Stimulated activated naive CD4-positive, alpha-beta T cell treated with Interleukin-2 at 50 U/mL for 16 hours (primary cell): ENCODE data around the gene COL25A1.

Source experiments
- DNase-seq: peaks from one replicate; lab custom pipeline; 2025; lab: John Stamatoyannopoulos, UW

The COL25A1 gene

DNA sequence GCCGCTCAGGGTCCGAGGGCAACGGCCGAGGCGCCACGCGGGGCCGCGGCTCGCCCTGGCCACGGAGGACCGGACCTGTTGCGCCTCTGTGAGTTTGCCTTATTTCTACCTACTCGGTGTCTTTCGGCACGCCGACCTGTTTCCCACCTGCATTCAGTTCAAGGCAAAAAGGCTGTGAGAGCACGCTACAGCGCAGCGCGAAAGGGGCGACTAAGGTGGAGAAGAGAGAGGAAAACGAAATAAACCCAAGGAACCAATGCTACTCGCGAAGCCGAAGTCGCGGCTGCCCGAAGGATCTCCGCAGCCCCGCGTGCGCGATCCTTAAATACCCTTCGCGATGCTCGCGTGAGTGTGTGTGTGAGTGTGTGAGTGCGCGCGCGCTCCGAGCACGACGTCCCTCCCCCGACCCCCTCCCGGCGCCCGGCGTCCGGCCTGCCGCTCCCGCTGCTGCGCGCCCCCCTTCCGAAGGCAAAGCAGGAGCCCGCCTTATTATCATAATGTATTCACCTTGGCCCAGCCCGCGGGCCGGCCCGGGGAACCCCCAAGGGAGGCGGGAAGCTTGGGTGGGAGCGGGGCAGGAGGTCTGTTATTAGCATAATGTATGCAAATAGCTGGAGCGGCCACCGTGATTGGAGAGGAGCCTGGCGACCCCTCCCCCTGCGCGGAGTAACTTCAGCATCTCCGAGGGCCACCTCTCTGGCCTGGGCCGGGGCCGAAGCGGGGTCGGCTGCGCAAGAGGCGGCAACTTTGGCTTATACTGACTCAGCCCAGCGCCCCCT, at the start of gene COL25A1:
TSS of gene COL25A1 (minus strand) at position 298 of the 779 bp plus-strand sequence.
- peak; percentile 18 for DNase-seq

GRCh38 chr4:109350121-109350520, 47.7 kb upstream of the COL25A1 start:
- no peak for DNase-seq

DNA sequence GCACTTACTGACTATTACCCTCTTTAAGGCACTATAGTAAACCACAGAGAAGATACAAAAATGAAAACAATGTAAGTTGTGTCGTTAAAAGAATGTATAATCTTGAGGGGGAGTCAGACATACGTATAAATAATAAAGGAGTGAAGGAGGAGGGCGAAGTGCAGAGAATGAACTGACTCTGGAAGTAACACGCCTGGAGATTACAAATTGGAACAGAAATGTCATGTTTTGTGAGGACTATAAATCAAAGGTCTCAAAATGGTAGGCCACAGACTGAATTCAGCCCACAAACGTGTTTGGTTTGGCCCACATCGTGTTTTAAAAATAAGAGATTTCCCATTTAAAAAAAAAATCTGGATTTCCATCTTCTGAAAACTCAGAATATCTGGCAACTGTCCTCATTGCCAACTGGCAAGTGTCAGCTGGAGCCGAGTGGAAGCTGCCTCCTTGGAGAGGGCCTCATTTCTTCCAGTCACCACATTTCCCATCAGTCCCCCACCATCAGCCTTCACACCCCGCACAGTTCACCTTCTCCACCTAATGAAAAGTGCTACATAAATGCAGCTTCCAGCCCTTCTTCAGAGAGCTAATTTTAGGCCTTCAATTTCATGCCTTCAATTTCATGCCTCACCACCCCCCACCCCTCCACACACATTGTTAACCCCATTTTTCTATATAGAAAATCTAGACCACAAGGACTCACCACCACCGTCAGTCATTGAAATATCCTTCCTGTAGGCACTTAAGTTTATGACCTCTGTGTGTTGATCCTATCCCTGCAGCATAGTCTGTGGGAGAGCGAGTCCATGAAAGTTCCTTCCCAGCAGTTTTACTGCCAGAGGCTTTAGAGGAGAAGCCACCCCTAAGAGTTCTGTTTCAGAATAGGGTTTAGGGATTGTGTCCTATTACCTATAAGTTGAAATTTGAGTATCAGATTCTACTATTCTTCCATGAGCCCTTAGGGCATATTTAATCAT, 32.0 kb upstream of the COL25A1 start:
- no peak for DNase-seq

GRCh38 chr4:109332926-109333464, 30.5 kb upstream of the COL25A1 start:
- no peak for DNase-seq

- DNase-seq, result no peak
These were observed 25.2 kb upstream of the COL25A1 start for GRCh38 chr4:109327641-109328040.

DNA sequence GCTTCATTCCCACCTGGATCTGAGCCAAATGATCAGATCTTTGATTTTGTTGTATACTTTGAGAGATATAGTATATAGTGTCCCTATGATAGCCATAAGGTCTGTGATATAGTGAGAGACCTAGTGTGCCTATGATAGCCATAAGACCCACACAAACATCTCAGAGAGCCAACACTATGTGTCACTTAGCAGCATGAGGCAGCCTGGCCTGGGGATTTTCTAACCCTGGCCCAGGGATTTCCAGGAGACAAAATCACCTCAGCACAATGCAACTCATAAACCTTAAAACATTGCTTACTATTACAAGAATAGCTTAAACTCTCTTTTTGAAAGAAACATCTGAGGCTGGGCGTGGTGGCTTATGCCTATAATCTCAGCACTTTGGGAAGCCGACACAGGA, 23.2 kb upstream of the COL25A1 start:
- no peak for DNase-seq

DNA sequence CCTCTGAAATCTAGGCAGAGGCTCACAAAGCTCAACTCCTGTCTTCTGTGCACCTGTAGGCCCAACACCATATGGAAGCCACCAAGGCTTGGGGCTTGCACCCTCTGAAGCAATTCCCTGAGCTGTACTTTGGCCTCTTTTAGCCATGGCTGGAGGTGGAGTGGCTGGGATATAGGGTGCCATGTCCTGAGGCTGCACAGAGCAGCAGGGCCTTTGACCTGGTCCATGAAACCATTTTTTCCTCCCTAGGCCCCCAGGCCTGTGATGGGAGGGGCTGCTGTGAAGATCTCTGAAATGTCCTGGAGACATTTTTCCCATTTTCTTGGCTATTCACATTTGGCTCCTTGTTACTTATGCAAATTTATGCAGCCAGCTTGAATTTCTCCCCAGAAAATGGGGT, 20.9 kb upstream of the COL25A1 start:
- DNase-seq, result no peak

DNA sequence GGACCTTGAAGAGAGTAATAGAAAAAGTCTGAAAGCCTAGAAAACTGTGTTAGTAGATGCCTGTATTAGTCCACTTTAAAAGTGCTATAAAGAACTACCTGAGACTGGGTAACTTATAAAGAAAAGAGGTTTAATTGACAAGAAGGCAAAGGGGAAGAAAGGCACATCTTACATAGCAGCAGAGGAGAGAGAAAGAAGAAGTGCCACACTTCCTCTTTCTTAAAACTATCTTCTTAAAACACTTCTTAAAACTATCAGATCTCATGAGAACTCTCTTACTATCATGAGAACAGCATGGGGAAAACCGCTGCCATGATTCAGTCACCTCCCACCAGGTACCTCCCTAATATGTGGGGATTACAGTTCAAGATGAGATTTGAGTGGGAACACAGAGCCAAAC, 18.8 kb upstream of the COL25A1 start:
- no peak for DNase-seq

GRCh38 chr4:109319684-109320083, 17.2 kb upstream of the COL25A1 start:
- no peak for DNase-seq

- no peak for DNase-seq
These were observed 16.7 kb upstream of the COL25A1 start for GRCh38 chr4:109319156-109319555.

GRCh38 chr4:109315818-109316217, 13.4 kb upstream of the COL25A1 start:
- no peak for DNase-seq

DNA sequence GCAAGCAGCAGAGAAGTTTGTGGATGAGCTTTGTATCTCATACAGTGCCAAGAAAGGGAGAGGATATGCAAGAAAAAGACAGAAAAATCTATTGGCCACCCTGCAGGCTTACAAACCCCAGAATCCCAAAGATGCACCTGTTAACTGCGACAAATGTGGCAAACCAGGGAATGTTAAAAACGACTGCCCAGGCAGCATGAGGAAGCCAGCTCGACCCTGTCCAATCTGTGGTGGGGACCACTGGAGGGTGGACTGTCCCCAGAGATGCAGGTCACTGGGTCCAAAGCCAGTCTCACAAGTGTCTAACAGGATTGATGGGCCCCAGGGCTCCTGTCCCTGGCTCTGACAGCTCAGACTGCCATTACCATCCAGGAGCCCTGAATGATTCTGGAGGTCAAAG, 12.9 kb upstream of the COL25A1 start:
- no peak for DNase-seq

- DNase-seq, result no peak
These were observed 11.0 kb upstream of the COL25A1 start for GRCh38 chr4:109313168-109314133.

GRCh38 chr4:109303140-109303496, 660 bp upstream of the COL25A1 start:
- DNase-seq, result no peak

GRCh38 chr4:109301651-109302360, 652 bp downstream of the COL25A1 start:
- no peak for DNase-seq

GRCh38 chr4:109298279-109299010, 4.0 kb downstream of the COL25A1 start:
- no peak for DNase-seq

DNA sequence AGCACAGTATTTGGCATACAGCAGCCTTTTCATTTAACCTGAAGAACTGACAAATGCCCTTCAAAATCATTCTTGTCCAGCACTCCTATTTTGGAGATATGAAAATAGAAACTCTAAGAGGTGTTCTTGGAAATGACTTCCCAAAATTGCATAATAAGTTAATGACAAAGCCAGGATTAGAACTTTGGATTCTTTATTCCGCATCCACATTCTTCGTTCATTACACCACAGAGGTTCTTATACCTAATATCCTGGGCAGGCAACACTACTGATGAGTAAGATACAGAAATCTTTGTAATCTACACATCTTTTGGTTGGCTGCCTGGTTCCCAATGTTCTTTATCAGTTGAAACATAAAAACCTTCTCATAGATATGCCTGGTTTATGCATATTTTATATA, 5.9 kb downstream of the COL25A1 start:
- no peak for DNase-seq

DNA sequence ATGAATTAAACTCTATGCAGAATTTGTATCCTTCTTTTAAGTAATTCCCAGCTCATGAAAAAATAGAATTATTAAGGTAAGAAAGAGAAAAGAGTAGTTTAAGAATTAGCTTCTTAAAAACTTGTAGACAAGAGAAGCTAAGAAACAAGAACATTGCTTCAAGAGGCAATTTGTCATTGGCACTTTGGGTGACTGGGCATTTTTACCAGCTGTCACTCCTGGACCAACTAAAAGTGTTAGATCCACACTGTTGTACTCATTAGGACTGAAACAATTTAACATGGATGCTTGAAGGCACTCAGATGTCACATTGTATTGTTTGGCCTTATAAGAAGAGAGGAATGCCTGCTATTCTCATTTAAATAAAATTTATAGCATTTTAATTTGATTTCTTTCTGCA, 7.4 kb downstream of the COL25A1 start:
- no peak for DNase-seq

GRCh38 chr4:109294468-109295020, 7.9 kb downstream of the COL25A1 start:
- DNase-seq, result no peak

DNA sequence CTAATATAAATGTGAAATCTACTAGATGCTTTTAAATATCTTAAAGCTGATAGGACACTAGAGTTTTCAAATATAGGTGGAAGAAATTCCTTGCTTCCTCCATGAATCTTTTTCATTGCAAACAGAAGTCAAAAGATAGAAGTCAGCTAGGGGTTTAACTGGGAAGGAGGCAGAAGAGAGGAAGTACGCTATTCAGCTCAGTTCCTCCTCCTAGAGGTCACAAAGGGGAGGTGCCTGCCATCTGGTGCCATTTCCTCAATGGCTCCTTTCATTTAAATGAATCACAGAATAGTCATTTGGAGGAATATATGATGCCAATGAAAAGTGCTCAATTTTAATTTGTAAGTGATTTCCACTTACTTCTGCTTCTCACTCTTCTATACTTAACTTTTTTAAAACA, 8.5 kb downstream of the COL25A1 start:
- DNase-seq, result no peak
